VCaP (cell line): ENCODE measurements around the gene ELSPBP1.
A peak's percentile ranks its signal among the peaks of the same experiment; 100 is the strongest.
"Not testable (repeated sequence)": the region's sequence is repeated elsewhere in the genome, so short reads cannot be mapped to it uniquely, and the experiment has no call there.

Source experiments
- H3K27ac ChIP-seq: fragments of 450-650 bp; 2 replicates; pipeline ENCODE4 v1.5.1; 2017
- TF ChIP-seq, protein P1 (sequence below): fragments of 450-650 bp; conservative IDR thresholded peaks from 2 replicates; pipeline ENCODE4 v1.5.1; 2017; ENCODE audit warnings: mild to moderate bottlenecking, moderate library complexity

ELSPBP1 gene

DNA sequence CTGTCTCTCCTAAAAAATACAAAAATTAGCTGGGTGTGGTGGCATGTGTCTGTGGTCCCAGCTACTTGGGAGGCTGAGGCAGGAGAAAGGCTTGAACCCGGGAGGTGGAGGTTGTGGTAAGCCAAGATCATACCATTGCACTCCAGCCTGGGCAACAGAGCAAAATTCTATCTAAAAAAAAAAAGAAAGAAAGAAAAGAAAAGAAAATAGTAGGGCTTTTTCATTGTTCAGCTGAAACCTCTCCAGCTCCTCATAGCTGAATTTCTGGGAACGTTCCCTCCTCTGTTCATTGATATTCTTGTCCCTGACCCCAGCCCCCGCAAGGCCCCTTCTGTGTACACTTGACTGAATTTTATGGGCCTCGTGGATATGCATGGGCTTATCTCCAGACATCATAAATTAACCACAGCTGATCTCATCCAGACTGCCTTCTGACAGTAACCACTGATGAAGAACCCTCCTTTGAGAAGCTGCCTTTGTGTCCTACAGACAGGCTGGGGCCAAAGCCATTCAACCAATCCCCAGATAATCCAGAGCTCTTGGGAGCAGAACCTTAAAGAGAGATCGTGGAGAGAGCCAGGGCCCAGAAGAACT lies at the start of gene ELSPBP1:
Gene ELSPBP1, plus strand, starts transcription at position 424 of the 594 bp plus-strand sequence. CDS start 14,036 bp downstream, outside the sequence.
- H3K27ac ChIP-seq = peak within 1 kb of the TSS; percentile 38
- TF ChIP-seq, protein P1, sequence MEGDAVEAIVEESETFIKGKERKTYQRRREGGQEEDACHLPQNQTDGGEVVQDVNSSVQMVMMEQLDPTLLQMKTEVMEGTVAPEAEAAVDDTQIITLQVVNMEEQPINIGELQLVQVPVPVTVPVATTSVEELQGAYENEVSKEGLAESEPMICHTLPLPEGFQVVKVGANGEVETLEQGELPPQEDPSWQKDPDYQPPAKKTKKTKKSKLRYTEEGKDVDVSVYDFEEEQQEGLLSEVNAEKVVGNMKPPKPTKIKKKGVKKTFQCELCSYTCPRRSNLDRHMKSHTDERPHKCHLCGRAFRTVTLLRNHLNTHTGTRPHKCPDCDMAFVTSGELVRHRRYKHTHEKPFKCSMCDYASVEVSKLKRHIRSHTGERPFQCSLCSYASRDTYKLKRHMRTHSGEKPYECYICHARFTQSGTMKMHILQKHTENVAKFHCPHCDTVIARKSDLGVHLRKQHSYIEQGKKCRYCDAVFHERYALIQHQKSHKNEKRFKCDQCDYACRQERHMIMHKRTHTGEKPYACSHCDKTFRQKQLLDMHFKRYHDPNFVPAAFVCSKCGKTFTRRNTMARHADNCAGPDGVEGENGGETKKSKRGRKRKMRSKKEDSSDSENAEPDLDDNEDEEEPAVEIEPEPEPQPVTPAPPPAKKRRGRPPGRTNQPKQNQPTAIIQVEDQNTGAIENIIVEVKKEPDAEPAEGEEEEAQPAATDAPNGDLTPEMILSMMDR = no peak

DNA sequence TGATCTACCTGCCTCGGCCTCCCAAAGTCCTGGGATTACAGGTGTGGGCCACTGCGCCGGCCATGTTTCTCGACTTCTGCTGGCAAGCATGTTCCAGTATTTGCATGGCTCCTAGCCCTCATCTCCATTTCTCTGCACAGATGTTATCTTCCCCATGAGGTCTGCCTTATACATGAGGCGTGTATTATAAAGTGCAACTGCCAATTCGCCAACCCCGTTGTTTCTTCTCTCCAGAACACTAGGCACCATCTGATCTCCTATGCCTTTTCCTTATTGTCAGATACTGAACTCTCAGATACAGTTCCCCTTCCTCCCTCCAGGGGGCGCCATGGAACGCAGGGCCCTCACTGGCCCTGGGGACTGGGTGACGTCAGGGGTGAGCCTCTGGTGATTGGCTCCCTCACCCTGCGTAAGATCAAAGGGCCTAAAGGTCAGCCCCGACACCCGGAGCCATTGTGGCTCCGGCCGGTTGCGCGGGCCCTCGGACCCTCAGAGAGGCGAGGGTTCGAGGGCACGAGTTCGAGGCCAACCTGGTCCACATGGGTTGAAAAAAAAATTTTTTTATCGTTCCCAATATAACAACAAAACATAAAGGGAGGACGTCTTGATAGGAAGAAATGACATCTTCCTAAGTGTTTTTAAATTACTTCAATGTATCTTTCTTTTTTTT lies 44.4 kb upstream of the ELSPBP1 start:
- TF ChIP-seq, protein P1 = peak; percentile 42
- not testable (repeated sequence) for H3K27ac ChIP-seq

DNA sequence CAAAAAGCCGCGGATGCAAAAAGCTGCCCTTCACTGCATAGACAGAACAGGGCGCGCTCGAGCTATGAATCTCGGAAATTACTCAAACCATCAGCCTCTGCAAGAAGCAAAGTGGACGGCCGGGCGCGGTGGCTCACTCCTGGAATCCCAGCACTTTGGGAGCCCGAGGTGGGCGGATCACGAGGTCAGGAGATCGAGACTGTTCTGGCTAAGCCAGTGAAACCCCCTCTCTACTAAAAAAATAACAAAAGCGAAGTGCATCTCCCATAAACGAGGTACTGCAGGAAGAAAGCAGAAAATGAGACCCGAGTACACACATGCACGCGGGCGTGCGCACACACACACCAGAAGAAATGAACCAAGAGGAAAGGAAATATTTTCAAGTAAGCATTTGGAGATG lies 42.3 kb upstream of the ELSPBP1 start:
- H3K27ac ChIP-seq = not testable (repeated sequence)

DNA sequence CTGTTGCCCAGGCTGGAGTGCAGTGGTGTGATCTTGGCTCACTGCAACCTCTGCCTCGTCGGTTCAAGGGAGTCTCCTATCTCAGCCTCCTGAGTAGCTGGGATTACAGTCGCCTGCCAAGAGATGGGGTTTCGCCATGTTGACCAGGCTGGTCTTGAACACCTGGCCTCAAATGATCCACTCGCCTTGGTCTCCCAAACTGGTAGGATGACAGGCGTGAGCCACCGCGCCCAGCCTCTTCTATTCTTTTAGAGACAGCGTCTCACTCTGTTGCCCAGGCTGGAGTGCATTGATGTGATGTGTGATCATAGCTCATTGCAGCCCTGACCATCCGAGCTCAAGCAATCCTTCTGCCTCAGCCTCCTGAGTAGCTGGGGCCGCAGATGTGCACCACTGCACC lies 38.5 kb upstream of the ELSPBP1 start:
- not testable (repeated sequence) for H3K27ac ChIP-seq

DNA sequence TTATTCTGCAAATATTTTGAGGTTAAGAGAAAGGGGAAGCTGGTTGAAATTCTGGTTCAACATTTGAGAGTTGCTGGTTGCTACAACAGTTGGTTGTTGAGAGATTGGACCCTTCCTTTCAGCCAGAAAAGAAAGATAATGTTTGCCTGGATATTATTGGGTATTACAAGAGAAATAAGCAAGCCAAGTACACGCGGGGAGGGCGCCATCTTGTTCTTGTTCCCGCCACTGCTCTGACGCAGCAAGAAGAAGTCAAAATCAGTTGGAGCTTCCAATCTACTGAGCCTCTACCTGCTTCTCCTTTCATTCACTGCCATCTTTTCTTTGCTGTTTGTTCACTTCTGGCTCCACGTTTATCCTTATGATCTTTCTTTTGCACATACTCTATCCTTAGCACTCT lies 20.9 kb upstream of the ELSPBP1 start:
- TF ChIP-seq, protein P1 = no peak
- no peak overlapping the region for H3K27ac ChIP-seq

DNA sequence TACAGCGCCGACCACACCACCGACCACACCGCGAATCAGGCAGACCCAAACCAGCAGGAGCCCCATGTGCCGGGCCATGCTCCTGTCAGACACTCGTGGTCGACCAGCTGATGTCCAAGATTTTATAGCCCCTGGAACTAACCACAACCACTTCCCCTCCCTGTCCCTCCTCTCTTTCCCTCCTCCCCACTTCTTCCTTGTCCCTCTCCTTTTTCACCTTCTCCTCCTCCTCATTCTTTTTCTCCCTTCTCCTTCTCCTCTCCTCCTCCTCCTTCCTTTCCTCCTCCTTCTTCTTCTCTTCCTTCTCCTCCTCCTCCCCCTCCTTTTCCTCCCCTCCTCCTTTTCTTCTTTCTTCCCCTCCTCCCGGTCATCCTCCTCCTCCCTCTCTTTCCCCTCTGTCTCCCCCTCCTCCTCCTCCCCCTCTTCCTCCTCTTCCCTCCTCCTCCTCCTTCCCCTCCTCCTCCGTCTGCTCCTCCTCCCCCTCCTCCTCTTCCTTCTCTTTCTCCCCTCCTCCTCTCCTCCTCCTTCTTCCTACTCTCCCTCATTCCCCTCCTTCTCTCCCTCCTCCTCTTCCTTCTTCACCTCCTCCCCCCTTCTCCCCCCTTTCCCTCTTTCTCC lies 3.1 kb upstream of the ELSPBP1 start:
- TF ChIP-seq, protein P1 = no peak
- no peak overlapping the region for H3K27ac ChIP-seq

DNA sequence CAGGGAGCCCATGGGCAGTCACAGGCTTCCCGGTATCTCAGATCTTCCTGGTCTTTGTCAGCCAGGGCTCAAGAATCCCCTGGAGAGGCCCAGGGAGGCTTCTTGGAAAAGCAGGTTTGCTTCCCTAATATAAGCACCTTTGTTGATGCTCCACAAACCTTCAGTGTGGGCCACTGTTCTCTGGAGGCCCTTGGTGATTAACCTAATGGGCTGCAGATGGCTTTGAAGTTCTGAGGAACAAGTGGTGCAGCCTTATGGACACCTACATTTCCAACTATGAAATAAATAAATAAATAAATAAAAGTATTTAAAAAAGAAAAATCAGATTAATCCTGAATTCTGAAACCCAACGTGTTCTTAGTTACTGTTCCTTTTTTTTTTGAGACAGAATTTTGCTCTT lies 2.4 kb upstream of the ELSPBP1 start, which contains the start of gene BSPH1:
Gene BSPH1, minus strand, starts transcription at position 101 of the 400 bp plus-strand sequence. Its CDS starts 89 bp downstream, at position 12.
- TF ChIP-seq, protein P1 = no peak
- no peak within 1 kb of the TSS for H3K27ac ChIP-seq

DNA sequence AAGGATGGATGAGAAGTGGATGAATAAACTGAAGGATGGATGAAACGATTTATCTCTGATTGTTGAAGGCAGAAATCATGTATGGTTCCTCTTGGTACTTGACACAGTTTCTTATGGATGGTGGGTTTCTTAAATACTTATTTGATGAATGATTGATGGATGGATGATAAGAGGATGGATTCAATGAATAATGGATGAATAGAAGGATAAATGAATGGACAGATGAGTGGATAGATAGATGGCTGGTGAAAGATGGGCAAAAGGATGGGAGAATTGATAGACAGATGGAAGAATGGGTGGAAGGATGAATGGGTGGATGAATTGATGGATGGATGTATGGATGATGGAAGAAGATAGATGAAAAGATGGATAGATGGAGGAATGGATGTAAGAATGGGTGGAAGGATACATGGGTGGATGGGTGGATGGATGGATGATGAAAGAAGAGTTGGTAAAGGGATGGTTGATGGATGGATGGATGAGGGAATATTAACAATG lies 1.8 kb downstream of the ELSPBP1 start:
- TF ChIP-seq, protein P1 = no peak

More for the DNA sequence above, 1.8 kb downstream of the ELSPBP1 start:
- no peak overlapping the region for H3K27ac ChIP-seq
